ENCODE results near the gene IL1R2.

IL1R2 gene

GRCh38 chr2:102022884-102023539 is 31.3 kb downstream of the IL1R2 start:
- DNase-seq (ENCODE audit: low read depth) = no peak

- DNase-seq (ENCODE audit: low read depth) = no peak
Observed at GRCh38 chr2:102024410-102024809, 32.6 kb downstream of the IL1R2 start.

DNA sequence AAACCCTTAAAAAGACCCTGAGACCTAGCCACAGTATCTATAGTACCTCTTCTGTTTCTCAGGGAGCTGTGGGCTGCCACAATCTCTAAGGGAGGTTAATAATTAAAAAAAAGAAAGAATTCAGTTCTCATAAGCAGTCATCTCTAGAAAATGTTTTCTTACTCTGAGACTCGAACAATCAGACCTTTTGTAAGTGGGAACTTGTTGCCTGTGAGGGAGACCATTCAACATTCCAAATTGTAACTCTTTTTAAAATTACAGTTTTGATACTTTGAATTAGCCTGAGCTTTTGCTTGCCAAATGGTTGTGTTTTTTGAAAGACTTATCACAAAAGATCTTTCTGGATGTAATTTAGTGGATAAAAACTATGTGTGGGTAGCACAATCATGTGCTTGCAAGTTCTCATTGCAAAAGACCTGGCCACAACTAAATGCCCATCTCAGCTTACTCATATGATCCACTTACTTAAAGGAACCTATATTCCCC is 33.3 kb downstream of the IL1R2 start:
- DNase-seq (ENCODE audit: low read depth) = no peak

GRCh38 chr2:102025583-102026267 is 34.0 kb downstream of the IL1R2 start:
- DNase-seq (ENCODE audit: low read depth) = no peak

DNA sequence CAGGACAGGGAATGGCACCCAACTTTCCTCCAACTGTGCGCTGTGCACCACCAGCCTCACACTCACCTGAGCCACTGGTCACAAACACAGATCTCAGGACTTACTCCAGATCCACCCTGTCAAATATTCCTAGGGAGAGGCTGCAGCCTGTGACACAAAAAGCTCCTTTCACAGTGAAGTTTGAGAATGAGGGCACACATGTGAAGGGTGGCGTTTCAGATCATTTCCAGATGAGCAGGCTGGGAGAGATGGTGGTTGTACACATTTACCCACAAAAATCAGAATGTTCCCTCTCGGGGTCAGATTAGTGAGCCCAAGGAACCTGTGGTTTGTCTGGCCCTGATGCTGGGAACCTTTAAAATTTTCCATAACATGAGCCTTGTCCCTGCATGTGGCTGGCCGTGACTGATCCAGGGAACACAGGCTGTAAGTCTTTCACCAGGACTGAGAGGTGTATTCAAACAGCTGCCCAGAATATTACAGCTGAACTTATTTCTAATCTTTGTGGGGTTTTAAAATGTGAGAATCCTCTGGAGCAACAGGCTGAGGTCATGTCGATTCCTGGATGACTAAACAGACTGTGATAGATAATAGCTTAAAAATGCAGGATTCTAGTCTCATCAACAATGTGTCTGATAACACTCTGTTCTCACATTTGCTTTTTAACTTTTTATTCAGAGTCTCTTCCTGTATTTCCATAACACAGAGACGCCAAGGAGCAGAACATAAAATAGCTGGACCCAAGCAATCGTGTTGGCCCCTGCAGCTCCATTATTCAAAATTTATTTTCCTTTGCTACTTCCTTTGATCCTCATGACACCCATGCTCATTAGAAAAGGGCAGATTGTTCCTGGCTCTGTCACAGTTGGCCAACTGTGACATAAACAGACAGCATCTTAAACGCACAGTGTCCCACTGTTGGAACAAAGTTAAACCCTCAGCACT is 35.5 kb downstream of the IL1R2 start:
- DNase-seq (ENCODE audit: low read depth) = no peak

GRCh38 chr2:102028470-102028869 is 36.7 kb downstream of the IL1R2 start:
- DNase-seq (ENCODE audit: low read depth) = no peak

DNA sequence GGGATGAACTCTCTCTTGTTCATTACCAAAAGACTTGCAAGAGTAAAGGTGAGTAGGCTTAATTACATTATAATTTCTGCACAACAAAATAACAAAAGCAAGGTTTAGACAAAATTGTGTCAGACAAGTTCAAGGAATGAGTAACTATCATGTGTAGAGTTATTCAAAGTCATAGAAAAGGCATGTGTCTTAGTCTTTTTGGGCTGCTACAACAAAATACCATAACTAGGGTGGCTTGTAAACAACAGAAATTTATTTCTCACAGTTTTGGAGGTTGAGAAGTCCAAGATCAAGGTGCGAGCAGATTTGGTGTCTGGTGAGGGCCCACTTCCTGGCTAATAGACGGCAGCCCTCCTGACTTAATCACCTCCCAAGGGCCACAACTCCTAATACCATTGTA is 37.6 kb downstream of the IL1R2 start:
- no peak for DNase-seq (ENCODE audit: low read depth)

DNA sequence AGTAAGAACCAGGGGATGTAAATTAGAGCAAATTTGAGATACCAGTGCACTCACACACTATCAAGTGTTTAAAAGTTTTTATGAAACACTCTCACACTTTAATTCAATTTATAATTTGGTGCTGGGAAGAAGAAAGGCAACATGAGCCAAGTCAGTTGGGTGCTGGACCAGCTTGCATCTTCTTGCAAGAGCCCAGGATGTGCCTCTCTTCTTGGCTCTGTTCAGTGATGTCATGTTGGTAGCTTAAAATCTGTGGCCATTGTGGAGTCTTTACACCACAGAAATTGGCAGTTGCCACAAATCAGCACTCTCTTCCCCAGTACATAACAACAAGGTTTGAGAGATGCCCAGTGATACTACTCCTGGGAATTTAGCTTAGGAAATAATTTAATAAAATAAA is 38.2 kb downstream of the IL1R2 start:
- no peak for DNase-seq (ENCODE audit: low read depth)

- no peak for DNase-seq (ENCODE audit: low read depth)
Observed at GRCh38 chr2:102030502-102030854, 38.7 kb downstream of the IL1R2 start.

GRCh38 chr2:102030855-102031527 is 39.2 kb downstream of the IL1R2 start:
- DNase-seq (ENCODE audit: low read depth) = no peak

- DNase-seq (ENCODE audit: low read depth) = no peak
Observed at GRCh38 chr2:102032368-102033030, 40.7 kb downstream of the IL1R2 start.

DNA sequence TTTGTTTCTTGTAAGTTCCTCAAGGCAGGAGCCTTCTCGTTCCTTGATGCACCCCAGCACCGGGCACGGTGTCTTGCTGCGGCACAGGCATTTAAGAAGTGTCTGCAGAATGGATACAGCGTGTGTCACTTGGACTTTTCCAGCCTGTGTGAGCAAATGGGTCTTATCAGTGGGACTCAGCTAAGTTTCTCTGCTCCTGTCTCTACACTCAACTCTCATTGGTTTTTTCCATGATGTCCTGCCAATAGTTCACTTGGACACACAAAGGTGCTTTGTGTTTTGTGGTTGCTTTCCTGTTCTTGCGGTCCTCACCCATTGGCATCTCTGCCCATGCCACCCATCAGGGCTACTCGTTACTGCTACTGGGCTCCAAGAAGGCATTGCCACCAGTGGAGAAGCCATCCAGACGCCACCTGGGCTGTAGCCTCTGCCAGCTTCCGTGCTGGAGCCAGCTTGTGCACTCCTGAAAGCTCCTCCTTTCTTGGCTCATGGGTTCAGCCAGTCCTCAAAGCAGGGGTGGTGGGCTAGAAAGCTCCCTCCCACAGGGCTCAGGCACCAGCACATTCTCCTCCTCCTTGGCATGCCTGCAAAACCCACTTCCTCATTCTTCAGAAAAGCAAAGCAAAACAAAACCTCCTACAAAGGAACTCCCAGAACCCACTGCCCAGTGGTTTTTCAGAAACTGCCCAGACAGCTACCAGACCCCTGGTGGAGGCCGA is 41.4 kb downstream of the IL1R2 start:
- DNase-seq (ENCODE audit: low read depth) = no peak

DNA sequence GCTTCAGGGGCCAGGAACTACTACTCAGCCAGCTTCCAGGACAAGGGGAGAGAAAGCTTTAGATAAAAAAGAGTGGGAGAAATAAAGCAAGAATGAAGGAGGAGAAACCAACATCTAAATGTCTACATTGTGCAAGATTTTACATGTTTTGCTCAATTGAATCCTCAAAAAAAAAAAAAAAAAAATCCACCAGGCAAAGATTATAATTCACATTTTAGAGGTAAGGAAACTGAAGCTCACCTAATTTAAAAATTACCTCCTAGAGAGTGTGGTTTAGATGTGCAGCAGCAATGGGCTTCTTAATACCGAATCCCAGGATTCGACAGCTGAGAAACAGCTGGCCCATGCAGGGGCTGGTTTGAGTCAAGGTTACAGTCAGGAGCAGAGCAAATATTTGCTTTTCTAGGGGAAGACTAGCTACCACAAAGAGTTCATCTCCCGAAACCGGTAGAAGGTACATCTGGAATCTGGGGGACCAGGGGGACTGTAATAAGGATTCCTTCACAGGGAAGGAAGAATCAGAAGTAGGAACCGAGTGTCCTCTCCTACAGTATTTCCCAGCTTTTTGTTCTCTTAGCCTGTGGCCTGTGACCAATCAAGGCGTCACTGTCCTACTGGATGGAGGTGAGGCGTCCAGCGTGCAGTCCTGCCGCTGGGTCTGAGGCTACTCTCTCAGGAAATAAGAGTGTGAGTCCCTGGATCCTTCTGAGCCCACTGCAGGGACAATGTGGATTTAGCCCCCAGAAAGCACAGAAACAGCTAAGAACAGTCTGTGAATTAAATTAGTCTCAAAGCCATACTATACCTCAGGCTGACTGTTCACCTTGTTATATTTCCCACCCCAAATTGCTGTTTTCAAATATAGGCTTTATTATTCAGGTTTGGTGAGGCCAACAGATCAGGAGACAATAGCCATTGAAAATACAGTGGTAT is 42.3 kb downstream of the IL1R2 start:
- DNase-seq (ENCODE audit: low read depth) = no peak

DNA sequence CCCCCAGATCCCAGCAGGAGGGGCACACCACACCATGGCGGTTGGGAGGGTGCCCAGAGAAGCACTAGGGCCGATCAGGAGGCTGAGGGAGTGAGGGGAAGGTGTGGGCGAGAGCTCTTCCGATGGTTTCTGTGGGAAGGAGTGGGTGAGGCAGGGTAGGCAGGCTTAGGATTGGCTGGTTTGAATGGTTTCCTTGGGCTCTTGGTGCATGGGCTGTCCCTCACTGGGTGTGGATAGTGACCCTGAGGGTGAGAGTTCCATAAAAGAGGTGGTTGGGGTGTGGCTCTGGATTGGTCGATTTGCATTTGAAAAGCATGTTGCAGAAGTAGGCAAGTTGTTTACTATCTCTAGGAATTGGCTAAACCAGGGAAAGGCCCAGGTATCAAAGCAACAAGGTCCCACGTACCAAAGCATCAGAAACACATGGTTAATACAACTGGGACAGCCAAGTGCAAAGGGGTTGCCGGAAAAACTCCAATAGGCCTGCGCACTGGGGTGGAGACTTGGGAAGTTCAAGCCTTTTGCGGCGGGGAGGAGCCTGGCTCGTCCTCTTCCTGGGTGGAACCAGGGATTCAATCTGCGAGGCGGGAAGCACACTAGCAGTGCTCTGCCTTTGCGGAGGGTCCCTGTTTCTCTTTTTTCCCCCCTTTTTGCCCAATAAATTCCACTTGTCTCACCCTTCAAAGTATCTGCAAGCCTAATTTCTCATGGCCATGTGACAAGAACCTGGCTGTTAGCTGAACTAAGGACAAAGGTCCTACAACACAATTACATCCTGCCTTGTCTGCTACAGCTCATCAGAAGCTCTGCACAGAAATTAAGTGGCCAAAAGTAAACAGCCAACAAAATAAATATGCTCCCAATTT is 43.2 kb downstream of the IL1R2 start:
- DNase-seq (ENCODE audit: low read depth) = no peak

- no peak for DNase-seq (ENCODE audit: low read depth)
Observed at GRCh38 chr2:102037681-102038080, 45.9 kb downstream of the IL1R2 start.

GRCh38 chr2:102040229-102040628 is 48.5 kb downstream of the IL1R2 start:
- no peak for DNase-seq (ENCODE audit: low read depth)

DNA sequence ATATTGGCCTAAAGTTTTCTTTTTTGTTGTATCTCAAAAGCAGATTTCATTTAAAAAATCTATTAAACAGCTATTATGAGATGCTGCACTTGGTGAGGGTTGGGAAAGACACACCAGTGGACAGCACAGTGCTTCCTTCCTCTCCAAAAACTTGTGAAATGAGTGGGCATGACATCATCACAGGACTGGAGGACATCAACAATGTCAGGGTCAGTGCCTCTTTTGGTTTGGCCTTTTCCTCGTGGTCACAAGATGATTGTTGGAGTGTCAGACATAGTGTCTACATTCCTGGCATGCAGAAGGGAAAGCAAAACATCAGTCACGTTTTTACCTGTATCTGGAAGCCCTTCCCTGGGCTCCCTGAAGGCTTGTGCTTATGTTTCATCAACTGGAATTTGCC is 49.6 kb downstream of the IL1R2 start:
- DNase-seq (ENCODE audit: low read depth) = no peak

DNA sequence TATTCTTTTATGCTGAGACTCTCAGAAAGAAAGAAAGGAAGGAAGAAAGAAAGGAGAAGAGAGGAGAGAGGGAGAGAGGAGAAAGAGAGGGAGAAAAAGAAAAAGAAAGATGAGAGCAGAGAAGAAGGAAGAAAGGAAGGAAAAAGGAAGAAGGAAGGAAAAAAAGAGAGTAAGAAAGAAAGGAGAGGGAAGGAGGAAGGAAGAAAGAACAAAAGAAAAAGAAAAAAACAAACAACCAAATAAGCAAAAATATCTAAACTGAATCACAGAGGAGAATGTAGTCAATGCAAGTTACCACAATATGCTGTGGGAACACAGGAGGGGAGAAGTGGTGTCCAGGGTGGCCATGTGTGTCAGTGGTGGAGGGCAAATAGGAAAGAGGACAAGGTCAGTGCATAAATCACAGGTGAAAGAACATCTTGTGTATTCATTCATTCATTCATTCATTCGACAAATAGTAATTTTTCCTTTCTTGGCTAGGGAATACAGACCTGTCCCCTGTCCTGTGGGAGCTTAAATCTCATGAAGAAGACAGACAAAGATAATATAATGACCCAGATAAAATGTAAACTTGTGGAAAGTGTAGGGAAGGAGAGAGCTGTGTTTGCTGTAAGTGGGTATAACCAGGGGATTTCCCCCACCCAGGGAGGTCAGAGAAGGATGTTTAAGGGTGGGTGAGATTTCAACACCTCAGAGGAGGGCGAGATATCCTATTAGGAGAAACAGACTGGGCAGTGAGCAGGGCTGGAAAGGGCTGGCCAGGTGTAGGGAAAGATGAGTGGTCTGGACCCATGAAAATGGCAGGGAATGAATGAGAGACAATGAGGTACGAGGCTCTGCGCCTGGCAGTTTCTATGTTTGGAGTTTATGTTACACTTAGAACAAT is 50.7 kb downstream of the IL1R2 start:
- DNase-seq (ENCODE audit: low read depth) = no peak

Measured in stimulated activated CD8-positive, alpha-beta memory T cell treated with anti-CD3 and anti-CD28 coated beads, Interleukin-7, amount 100 ng/mL, for 24 hours (primary cell).